Measurements from ENCODE around the gene MCOLN2. TPM values are rescaled to one million over a fixed set of nuclear protein-coding genes. Genes with fewer than 3 reads are reported as not detected.

Gene MCOLN2
- polyA plus RNA-seq, 1 donor from 2014 or later: not detected

- Histone ChIP-seq H2AFZ (ENCODE audit: low read depth, low read length) (no peak overlapping the region), H3K79me2 (replicated peaks; ENCODE audit: insufficient read depth, low read length) (no peaks in the 10 kb centered on the region), H3K36me3 (ENCODE audit: insufficient read depth, low read length) (no peaks in the 10 kb centered on the region), H3K4me2 (ENCODE audit: low read length) (no peak overlapping the region), H4K20me1 (ENCODE audit: insufficient read depth) (no peaks in the 10 kb centered on the region), H3K9ac (ENCODE audit: low read length) (no peak overlapping the region), H3K27ac (ENCODE audit: low read length) (no peak overlapping the region), H3K9me3 (ENCODE audit: low read length) (no peaks in the 10 kb centered on the region), H3K4me3 (ENCODE audit: low read length) (no peak overlapping the region), H3K27me3 (ENCODE audit: insufficient read depth, low read depth, low read length) (no peaks in the 10 kb centered on the region), H3K9me2 (ENCODE audit: insufficient read depth, low read length) (no peaks in the 10 kb centered on the region), H3F3A (ENCODE audit: insufficient read depth, low read length, poor library complexity, severe bottlenecking) (no peaks in the 10 kb centered on the region)
- no peak for TF ChIP-seq MXI1 (conservative IDR thresholded peaks at IDR 0.05; ENCODE audit: poor library complexity, severe bottlenecking)
- no peak for TF ChIP-seq EZH2 (IDR thresholded peaks at IDR 0.05; ENCODE audit: borderline replicate concordance, insufficient read depth, low read length, poor library complexity, severe bottlenecking)
- TF ChIP-seq, protein P1, sequence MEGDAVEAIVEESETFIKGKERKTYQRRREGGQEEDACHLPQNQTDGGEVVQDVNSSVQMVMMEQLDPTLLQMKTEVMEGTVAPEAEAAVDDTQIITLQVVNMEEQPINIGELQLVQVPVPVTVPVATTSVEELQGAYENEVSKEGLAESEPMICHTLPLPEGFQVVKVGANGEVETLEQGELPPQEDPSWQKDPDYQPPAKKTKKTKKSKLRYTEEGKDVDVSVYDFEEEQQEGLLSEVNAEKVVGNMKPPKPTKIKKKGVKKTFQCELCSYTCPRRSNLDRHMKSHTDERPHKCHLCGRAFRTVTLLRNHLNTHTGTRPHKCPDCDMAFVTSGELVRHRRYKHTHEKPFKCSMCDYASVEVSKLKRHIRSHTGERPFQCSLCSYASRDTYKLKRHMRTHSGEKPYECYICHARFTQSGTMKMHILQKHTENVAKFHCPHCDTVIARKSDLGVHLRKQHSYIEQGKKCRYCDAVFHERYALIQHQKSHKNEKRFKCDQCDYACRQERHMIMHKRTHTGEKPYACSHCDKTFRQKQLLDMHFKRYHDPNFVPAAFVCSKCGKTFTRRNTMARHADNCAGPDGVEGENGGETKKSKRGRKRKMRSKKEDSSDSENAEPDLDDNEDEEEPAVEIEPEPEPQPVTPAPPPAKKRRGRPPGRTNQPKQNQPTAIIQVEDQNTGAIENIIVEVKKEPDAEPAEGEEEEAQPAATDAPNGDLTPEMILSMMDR (IDR thresholded peaks at IDR 0.05; ENCODE audit: poor library complexity, severe bottlenecking): no peak
- TF ChIP-seq TAF1 (IDR thresholded peaks at IDR 0.05; ENCODE audit: low read depth): no peak
- no peak for TF ChIP-seq SMC3 (conservative IDR thresholded peaks at IDR 0.05; ENCODE audit: poor library complexity)
- TF ChIP-seq RAD21 (conservative IDR thresholded peaks at IDR 0.05): no peak
- TF ChIP-seq REST (IDR thresholded peaks at IDR 0.05; ENCODE audit: borderline replicate concordance): no peak
- no peak for TF ChIP-seq EP300 (conservative IDR thresholded peaks at IDR 0.05; ENCODE audit: poor library complexity, severe bottlenecking)
Observed at GRCh38 chr1:84928979-84929378, 67.9 kb downstream of the MCOLN2 start.

GRCh38 chr1:84923317-84923716 is 73.6 kb downstream of the MCOLN2 start:
- no peak overlapping the region for H3K4me3 ChIP-seq (ENCODE audit: low read length)
- no peaks in the 10 kb centered on the region for H3K9me2 ChIP-seq (ENCODE audit: insufficient read depth, low read length)
- no peaks in the 10 kb centered on the region for H3K36me3 ChIP-seq (ENCODE audit: insufficient read depth, low read length)
- no peak overlapping the region for H3K9ac ChIP-seq (ENCODE audit: low read length)
- H3K79me2 ChIP-seq (replicated peaks; ENCODE audit: insufficient read depth, low read length): no peaks in the 10 kb centered on the region
- no peak for TF ChIP-seq SMC3 (conservative IDR thresholded peaks at IDR 0.05; ENCODE audit: poor library complexity)
- no peak for TF ChIP-seq RAD21 (conservative IDR thresholded peaks at IDR 0.05)
- TF ChIP-seq TAF1 (IDR thresholded peaks at IDR 0.05; ENCODE audit: low read depth): no peak
- no peak for TF ChIP-seq EZH2 (IDR thresholded peaks at IDR 0.05; ENCODE audit: borderline replicate concordance, insufficient read depth, low read length, poor library complexity, severe bottlenecking)
- TF ChIP-seq, protein P1 (IDR thresholded peaks at IDR 0.05; ENCODE audit: poor library complexity, severe bottlenecking): no peak
- TF ChIP-seq EP300 (conservative IDR thresholded peaks at IDR 0.05; ENCODE audit: poor library complexity, severe bottlenecking): no peak
- no peaks in the 10 kb centered on the region for H3K27me3 ChIP-seq (ENCODE audit: insufficient read depth, low read depth, low read length)
- no peak overlapping the region for H3K4me2 ChIP-seq (ENCODE audit: low read length)
- no peaks in the 10 kb centered on the region for H4K20me1 ChIP-seq (ENCODE audit: insufficient read depth)
- no peaks in the 10 kb centered on the region for H3K9me3 ChIP-seq (ENCODE audit: low read length)
- H2AFZ ChIP-seq (ENCODE audit: low read depth, low read length): no peak overlapping the region
- H3K27ac ChIP-seq (ENCODE audit: low read length): no peak overlapping the region
- no peaks in the 10 kb centered on the region for H3F3A ChIP-seq (ENCODE audit: insufficient read depth, low read length, poor library complexity, severe bottlenecking)
